NCI-H345 treated with DMSO at 0.1 percent for 48 hours (cell line): ENCODE data around the gene ICAM3.

Experiments used
- DNase-seq: peaks from one replicate; lab custom pipeline; 2025; ENCODE audit not compliant: unreplicated experiment; lab: John Stamatoyannopoulos, UW

ICAM3 gene

DNA sequence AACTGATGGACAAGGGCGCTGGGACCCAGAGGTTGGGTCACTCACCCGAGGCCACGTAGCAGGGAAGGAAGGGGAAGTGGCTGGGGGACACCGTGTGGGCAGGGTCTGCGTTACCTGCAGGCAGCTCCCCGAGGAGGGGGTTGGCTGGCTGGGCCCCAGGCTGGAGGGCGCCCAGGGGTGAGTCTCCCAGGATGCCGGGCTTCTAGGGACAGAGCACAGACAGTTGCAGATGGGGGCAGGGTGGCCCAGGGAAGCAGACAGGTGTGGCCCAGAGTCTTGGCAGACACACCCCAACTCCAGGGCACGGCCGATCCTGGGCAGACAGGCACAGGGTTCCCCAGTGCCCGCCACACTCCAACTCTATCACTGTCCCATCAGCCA, 18.0 kb downstream of the ICAM3 start:
- no peak for DNase-seq

DNA sequence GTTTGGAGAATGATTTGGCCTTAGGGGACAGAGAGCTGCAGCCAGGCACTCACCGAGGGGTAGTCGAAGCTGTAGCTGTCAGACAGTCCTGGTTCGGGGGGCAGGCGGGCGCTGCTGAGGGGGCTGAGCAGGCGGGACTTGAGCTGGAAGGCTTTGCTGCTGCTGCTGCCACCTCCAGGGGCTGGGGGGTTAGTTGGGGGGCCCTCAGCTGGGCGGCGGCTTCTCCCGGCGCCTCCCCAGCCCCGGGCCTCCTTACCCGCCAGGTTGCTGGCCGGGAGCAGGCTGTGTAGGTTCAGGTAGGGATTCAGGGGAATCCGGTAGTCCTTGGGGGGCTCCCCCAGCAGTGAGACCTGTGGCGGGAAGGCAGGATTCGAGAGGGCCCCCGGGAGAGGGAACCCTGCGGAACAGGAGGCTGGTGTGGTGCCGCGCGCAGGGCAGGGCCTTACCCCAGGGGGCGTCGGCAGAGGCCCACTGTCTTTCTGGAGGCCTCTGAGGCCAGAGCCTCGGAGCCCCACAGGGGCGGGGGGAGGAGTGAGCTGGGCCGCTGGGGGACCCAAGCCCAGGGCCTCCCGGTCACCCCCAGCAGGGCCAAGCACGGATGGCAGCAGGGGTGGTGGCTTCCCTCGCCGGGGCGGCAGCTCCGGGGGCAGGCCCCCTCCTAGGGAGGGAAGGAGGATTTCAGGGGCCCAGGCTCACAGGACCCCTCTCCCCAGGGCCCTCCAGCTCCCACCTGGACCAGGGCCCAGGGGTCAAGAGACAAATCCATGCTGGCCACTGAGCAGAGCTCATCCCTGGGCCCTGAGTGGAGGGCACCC, 18.6 kb downstream of the ICAM3 start:
- no peak for DNase-seq

DNA sequence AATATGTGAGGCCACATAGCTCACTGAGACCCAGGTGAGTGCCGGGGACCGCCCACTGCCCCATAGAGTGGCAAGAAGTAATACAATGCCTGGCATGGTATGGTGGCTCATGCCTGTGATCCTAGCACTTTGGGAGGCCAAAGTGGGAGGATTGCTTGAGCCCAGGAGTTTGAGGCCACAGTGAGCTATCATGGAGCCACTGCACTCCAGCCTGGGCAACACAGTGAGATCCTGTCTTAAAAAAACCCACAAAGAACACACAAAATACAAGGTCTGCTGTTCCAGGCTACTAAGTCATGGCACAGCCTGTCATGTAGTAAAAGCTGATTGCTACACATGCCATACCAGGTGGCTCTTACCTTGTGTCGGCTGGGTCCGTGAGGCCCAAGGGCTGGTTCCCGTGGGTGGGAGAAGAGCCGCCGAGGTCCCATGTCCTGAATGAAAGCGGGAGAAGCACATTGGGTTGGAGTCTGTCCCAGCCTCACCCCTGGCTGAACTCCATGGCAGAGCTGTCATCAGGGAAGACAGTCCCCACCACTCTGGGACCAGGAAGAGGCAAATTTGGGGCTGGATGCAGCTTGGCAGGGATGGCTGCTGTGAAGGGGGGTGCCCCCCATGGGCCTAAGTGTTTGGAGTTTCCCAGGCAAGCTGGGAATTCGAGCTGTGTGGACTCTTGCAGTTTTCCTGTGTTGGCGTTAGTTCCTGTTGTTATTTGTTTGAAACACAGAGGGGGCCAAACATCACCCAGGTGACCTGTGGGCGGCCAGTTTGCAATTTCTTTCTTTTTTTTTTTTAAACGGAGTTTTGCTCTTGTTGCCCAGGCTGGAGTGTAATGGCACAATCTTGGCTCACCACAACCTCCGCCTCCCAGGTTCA, 20.4 kb downstream of the ICAM3 start:
- DNase-seq, result no peak

DNA sequence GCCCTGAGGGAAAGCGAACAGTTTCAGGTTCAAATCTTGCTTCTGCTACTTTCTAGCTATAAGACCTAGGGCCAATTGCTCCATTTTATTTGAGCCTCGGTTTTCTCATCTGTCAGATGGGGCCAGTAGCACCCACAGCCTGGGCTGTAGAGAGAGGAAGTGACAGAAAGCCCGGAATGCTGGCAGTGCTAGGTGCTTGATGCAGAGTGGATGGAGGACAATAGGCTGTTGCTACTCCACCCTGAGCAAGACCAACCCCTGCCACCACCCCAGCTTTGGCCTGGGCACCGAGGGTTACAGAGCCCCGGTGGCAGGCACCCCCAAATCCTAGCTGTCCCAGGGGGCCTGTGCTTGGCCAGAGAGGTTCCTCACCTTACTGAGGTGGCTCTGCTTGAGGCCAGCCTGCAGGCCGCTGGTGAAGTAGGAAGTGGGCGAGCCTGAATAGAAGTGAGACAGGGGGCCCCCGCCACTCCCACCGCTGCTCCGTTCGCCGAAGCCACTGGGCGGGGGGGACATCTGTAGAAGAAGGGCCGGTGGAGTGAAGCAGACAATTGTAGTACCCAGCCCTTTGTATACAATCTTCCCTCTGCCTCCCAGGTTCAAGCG, 21.5 kb downstream of the ICAM3 start:
- DNase-seq, result no peak

DNA sequence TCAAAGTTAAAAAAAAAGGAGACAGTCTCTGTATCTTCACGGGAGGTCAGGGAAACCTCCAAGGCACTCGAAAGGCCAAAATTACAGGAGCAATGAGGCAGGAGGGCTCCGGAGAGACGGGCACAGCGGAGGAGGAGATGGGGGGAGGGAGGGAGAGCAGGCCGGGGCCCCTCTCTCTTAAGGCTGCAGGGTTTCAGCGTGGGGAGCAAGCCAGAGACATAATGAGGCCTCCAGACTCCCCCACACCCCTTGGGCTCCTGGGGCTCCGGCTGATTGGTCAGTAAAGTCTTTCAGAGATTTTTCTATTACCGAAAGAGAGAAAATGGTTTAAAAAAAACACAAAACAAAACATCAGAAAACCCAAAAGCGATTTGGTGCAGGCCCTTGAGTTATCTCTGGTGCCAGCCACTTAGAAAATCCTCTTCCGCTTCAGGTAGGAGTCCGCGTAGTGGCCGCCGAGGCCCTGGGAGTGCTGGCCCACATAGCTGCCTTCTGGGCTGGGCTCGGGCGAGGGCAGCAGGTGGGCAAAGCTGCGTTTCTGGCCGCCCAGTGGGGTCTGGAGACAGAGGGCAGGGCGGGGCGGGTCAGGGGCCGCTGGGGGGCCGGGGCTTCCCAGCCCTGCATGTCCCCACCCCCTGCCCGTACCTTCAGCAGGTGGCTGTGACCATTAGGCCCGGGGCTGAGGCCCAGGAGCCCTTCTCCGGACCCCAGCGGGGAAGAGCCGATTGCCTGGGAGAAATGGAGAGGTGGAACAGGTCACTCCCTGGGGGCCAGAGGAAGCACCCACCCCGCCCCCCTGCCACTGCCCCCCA, 22.2 kb downstream of the ICAM3 start:
- no peak for DNase-seq

DNA sequence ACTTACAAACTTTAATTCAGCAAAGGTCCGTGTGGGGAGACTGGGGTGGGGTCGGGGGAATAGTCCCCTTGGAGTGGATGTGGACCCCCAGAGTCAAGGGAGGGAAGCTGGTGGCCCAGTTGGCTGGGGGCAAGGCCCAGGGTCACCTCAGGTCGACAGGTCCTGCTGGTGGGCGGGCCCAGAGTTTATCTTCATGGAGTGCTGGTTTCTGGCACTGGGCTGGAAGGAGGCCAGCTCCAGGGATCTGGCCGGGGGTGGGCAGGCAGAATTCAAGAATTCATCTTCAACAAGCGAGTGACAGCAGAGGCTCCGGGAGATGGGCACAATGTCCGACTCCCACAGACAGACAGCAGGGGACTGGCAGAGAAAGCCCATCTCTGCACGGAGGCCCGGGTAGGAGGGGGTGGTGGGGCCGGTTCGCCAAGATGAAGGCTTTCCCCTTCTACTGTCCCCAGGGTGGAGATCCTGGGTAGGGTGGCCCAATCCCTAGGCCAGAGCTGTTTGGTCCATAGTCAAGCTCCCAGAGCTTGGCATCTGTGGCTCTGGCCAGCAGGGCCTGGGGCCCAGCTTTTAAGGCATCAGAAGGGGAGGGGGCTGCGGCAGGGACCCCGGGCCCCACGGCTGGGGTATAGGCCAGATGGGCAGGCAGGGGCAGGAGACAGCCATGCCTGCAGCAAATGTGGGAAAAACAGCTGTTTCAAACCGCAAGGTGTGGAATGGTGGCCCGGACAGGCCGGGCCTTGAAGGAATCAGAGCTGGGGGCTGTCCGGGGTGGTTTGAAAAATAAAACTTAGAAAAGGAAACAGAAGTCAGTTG, 23.0 kb downstream of the ICAM3 start:
- no peak for DNase-seq

DNA sequence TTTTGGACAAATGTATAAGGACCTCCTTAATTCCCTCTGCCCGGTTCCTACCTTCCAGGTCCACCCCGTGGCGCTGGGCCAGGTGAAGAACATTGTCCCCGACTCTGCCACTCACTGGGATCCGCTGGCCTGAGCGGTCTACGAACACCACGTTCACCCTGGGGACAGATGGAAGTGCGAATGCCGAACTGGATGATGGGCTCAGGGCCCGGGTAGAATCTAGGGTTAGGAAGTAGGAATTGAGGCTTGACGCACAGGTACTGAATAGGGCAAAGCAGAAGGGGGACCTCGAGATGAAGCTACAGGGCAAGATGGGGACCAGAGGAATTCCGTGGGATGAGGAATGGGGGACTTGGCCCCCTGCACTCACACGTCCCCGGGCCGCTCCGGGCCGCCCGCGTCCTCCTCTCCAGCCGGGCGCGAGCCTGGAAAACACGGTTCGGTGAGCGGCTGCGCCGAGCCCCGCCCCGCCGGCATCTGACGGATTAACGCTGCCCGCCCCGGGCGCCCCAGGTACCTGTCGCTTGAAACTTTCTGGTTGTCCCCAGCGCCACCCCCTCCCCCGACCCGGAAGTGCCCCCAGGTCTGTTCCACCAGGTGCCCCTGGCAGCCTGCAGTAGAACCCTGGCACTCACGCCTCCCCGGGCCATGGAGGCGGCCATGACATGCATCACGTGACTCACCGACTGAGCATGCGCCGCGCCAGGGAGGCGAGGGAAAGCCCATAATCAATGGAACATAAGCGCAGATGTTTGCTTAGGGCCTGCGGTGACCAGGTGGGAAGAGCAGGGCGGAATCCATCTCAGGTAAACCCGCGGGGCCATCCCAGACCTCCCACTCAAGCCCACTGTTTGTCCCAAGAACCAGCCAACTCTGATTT, 23.8 kb downstream of the ICAM3 start, which contains the start of gene FDX2:
Gene FDX2, minus strand, starts transcription at position 681 of the 880 bp plus-strand sequence. Its CDS starts 19 bp downstream, at position 662.
- DNase-seq, result peak; percentile 88

DNA sequence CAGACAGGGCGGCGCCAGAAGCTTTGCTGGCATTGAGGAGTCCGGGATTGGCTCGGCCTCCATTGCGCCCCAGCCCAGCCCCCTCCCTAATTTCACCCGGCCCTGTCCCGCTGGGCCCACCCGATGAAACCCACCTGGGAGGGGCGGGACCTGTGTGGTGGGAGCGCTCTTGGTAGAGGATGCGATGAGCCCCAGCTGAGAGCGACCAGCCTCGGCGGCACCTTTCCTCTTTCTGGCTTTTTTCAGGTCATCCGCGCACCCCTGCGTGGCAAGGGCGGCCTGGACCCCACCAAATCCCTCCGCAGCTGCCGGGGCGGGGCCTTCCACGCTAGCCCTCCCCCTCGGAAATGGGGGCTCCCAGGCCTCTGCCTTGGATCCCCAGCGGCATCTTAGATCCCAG, 30.0 kb downstream of the ICAM3 start, which contains the start of gene ZGLP1:
Gene ZGLP1, minus strand, starts transcription at position 393 of the 400 bp plus-strand sequence.
- DNase-seq, result no peak

DNA sequence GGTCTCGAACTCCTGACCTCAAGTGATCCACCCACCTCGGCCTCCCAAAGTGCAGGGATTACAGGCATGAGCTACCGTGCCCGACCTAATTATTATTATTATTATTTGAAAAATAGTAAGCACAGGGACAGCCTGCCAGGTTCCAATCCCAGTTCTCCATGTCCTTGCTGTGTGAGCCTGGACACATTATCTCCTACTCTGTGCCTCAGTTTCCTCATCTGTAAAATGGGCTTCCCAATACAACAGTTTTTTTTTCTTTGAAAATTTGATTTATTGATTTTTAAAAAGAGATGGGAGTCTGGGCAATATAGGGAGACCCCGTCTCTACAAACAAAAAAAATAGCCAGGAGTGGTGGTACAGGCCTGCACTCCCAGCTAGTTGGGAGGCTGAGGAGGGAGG, 33.1 kb downstream of the ICAM3 start:
- no peak for DNase-seq

DNA sequence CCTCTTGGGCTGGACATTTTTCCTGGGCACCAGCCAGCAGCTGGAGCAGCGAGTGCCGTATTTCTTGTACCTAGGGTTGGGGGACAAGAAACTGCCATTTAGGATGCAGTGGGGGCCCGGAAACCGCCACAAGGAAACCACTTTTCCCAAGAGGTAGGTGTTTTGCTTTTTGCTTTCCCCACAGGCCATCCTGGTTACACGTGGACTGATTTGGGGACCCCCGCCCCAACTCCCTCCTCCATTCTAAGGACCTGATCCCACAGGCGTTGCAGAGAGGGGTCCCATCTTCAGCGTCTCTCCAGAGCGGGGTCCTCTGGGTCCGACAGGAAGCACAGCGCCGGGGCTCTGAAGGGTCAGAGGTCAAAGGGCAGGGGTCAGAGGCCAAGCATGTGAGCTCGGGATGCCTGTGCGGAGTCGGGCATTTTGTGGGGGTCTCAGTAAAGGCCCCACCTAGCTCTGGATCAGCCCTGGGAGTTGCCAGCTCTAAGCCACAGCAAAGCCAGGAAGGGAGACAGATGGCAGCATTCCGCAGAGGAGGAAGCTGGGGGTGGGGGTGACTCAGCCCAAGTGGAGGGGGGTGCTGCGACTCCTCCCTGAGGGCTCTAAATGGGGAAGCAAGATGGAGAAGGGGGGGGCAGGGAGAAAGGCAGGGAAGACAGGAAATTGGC, 34.2 kb downstream of the ICAM3 start:
- DNase-seq, result no peak

DNA sequence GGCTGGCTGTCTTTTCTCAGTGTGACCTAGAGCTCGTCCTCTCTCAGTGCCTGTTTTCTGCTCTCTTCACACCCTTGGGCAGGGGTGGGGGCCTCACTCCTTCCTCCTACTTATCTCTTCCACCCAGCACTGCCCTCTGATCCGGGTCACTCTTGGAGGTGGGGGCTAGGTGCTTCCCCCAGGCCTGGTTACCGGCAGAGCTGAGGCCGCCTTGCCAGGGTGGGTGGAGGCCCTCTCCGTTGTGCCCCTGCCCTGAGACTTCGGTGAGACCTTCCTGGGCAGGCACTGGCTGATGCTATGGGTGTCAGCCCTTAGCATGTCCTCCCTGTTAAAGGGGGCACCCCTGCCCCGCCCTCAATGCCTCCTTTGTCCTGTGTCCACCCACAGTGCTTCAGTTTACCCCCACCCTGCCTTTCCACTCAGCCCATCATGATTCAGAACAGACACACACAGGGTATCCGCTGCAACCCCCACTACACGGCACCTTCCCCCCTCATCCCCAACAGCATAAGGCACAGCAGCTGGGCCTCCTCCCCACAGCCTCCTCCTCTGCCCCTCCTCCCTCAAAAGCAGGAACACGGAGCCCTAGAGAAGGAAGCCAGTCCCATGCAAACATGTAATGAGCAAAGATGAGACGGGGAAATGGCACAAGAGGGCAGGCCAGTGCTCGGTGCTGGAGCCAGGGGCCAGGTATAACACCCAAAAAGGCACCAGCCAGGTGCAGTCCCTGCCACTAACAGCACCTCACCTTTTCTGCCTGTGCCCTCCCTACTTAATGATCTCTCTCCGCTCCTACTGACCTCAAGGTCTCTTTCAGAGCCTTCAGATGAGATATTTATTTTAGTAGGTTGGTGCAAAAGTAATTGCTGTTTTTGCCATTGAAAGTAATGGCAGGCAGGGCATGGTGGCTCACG, 39.6 kb downstream of the ICAM3 start:
- DNase-seq, result no peak

DNA sequence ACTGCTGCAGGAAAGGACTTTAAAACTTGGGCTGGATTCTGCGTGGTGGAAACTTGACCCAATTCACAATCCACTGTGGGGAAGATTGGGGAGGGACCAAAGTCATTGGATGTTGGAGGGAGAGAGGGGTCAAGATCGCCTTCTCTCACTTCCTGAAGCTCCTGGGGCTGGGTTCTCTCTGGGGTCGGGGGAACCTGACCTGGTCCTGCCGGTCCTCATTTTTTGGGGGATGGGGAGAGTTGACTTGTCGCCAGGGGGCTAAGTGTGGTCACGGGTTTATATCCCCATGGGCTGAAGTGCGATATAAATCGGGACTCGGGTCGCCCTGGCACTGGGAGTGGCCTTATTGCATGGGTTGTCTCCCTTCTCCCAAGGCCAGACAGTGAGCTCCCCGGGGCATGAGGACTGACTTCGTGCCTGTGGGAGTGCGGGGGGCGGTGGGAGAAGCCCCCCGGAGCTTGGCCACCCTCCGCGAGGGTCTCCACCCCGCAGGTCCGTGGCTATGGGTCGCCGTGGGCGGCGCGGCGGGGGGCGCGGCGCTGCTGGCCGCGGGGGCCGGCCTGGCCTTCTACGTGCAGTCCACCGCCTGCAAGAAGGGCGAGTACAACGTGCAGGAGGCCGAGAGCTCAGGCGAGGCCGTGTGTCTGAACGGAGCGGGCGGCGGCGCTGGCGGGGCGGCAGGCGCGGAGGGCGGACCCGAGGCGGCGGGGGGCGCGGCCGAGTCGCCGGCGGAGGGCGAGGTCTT, 43.4 kb downstream of the ICAM3 start:
- DNase-seq, result no peak

DNA sequence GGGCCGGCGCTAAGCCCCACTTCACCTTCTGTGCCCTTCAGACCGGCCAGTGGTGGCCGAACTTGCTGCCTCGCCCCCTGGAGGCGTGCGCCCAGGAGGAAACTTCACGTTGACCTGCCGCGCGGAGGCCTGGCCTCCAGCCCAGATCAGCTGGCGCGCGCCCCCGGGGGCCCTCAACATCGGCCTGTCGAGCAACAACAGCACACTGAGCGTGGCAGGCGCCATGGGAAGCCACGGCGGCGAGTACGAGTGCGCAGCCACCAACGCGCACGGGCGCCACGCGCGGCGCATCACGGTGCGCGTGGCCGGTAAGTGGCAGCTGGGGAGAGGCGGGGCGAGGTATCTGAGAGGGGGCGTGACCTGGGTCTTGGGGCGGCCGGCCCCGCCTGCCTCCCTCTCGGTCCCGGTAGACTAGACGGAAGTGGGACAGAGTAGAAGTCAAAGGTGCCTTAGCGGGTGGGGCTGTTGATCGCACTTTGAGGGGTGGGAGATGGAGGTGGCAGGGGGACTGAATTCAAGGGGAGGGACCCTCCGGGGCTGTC, 44.0 kb downstream of the ICAM3 start:
- DNase-seq, result no peak

DNA sequence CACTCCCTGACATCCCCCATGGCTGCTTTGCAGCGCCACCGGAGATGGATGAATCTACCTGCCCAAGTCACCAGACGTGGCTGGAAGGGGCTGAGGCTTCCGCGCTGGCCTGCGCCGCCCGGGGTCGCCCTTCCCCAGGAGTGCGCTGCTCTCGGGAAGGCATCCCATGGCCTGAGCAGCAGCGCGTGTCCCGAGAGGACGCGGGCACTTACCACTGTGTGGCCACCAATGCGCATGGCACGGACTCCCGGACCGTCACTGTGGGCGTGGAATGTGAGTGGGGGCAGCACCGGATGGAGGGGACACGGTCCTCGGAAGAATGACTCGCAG, 45.1 kb downstream of the ICAM3 start:
- DNase-seq, result no peak

DNA sequence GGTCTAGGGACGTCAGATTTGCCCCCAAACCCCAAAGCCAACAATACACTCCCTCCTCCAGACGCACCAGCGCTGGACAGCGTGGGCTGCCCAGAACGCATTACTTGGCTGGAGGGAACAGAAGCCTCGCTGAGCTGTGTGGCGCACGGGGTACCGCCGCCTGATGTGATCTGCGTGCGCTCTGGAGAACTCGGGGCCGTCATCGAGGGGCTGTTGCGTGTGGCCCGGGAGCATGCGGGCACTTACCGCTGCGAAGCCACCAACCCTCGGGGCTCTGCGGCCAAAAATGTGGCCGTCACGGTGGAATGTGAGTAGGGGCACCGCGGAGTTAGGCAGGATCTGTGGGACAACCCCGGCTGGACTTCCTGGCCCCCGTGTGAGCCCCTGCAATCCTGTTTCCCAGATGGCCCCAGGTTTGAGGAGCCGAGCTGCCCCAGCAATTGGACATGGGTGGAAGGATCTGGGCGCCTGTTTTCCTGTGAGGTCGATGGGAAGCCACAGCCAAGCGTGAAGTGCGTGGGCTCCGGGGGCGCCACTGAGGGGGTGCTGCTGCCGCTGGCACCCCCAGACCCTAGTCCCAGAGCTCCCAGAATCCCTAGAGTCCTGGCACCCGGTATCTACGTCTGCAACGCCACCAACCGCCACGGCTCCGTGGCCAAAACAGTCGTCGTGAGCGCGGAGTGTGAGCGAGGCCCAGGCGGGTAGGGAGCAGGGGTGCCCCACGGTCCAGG, 45.6 kb downstream of the ICAM3 start:
- DNase-seq, result no peak
